ENCODE measurements around the gene DYNC2H1.
"Not testable (repeated sequence)": the region's sequence is repeated elsewhere in the genome, so short reads cannot be mapped to it uniquely, and the experiment has no call there.

GRCh38 chr11:103141986-103142385 is 32.8 kb downstream of the DYNC2H1 start:
- TF ChIP-seq CTCF, POLR2A (IDR thresholded peaks at IDR 0.05): not testable (repeated sequence)
